Fibroblast of the aortic adventitia (primary cell): ENCODE measurements around the gene DPP8. TPM values are rescaled to one million over a fixed set of nuclear protein-coding genes. Genes with fewer than 3 reads are reported as not detected.
"Not testable (repeated sequence)": the region's sequence is repeated elsewhere in the genome, so short reads cannot be mapped to it uniquely, and the experiment has no call there.

Experiments
- DNase-seq: peaks from one replicate; pipeline ENCODE4 v3.0.0-alpha.2; 2010; ENCODE audit warnings: low read depth
- H3K4me3 ChIP-seq: 2 replicates; pipeline ENCODE4 v1.5.1; 2011; ENCODE audit warnings: low read depth, mild to moderate bottlenecking, control low read depth, low read length, moderate library complexity
- CTCF ChIP-seq: IDR thresholded peaks from 2 replicates; pipeline ENCODE4 v1.5.1; 2011; ENCODE audit warnings: mild to moderate bottlenecking, low read length, control low read depth, inconsistent platforms; ENCODE audit not compliant: insufficient read depth
- total RNA-seq: library from RNA; depleted of rRNA; stranded (reverse); fragments of >200 nt; gene quantifications from 2 replicates; pipeline ENCODE4 v1.2.3, GENCODE V29; 2012; ENCODE audit warnings: low replicate concordance

DPP8 gene
- total RNA-seq, 1 donor, result 46.5 TPM

GRCh38 chr15:65399997-65400396 is 117.5 kb downstream of the DPP8 start:
- H3K4me3 ChIP-seq, result no peak overlapping the region
- DNase-seq, result no peak
- TF ChIP-seq CTCF, result no peak

- no peak overlapping the region for H3K4me3 ChIP-seq
- no peak for TF ChIP-seq CTCF
- no peak for DNase-seq
Observed at GRCh38 chr15:65399001-65399706, 118.3 kb downstream of the DPP8 start.

GRCh38 chr15:65398486-65398885 is 119.0 kb downstream of the DPP8 start:
- not testable (repeated sequence) for H3K4me3 ChIP-seq, DNase-seq

GRCh38 chr15:65396965-65397317 is 120.5 kb downstream of the DPP8 start:
- DNase-seq, result no peak
- TF ChIP-seq CTCF, result no peak

GRCh38 chr15:65396283-65396964 is 121.1 kb downstream of the DPP8 start:
- no peak overlapping the region for H3K4me3 ChIP-seq
- no peak for TF ChIP-seq CTCF
- DNase-seq, result no peak

More at GRCh38 chr15:65396965-65397317, 120.5 kb downstream of the DPP8 start:
- H3K4me3 ChIP-seq, result no peak overlapping the region

GRCh38 chr15:65395567-65396202 is 121.8 kb downstream of the DPP8 start:
- no peak overlapping the region for H3K4me3 ChIP-seq
- no peak for DNase-seq
- TF ChIP-seq CTCF, result no peak

GRCh38 chr15:65394936-65395335 is 122.6 kb downstream of the DPP8 start:
- no peak overlapping the region for H3K4me3 ChIP-seq
- no peak for DNase-seq
- TF ChIP-seq CTCF, result no peak
